Activated T-cell treated with anti-CD3 and anti-CD28 coated beads, Interleukin-2, amount 50 U/mL, for 48 hours (primary cell): ENCODE results near the gene TMEM272.

Experiments used
- DNase-seq, 2 experiments: peaks; one replicate each; pipeline ENCODE4 v3.0.0-alpha.2; 2020

TMEM272 gene

GRCh38 chr13:51804295-51805172 is 40.4 kb downstream of the TMEM272 start:
- peak; percentile 60 to 65 for DNase-seq

GRCh38 chr13:51803422-51804294 is 41.3 kb downstream of the TMEM272 start, which contains the start of gene DHRS12:
Gene DHRS12 (minus strand): TSS chr13:51804163. CDS start chr13:51799659, 4,504 bp downstream.
- DNase-seq = peak; percentile 87 to 88

GRCh38 chr13:51802631-51803418 is 42.2 kb downstream of the TMEM272 start:
- no peak for DNase-seq

GRCh38 chr13:51801631-51802099 is 43.3 kb downstream of the TMEM272 start:
- DNase-seq = no peak

- no peak for DNase-seq
These were observed 44.5 kb downstream of the TMEM272 start for GRCh38 chr13:51800486-51800885.

- DNase-seq = no peak
These were observed 45.7 kb downstream of the TMEM272 start for GRCh38 chr13:51799261-51799660.

GRCh38 chr13:51797664-51798488 is 47.1 kb downstream of the TMEM272 start:
- peak; percentile 62 to 68 for DNase-seq

GRCh38 chr13:51796546-51796945 is 48.4 kb downstream of the TMEM272 start:
- DNase-seq = no peak

GRCh38 chr13:51795419-51795818 is 49.6 kb downstream of the TMEM272 start:
- DNase-seq = no peak

GRCh38 chr13:51794964-51795363 is 50.0 kb downstream of the TMEM272 start:
- DNase-seq = peak in 1 of 2 experiments; percentile 16

GRCh38 chr13:51793570-51794271 is 51.3 kb downstream of the TMEM272 start:
- DNase-seq = peak; percentile 63 to 73

GRCh38 chr13:51786425-51787265 is 58.3 kb downstream of the TMEM272 start:
- no peak for DNase-seq

GRCh38 chr13:51785712-51786424 is 59.1 kb downstream of the TMEM272 start:
- no peak for DNase-seq

- DNase-seq = no peak
These were observed 60.9 kb downstream of the TMEM272 start for GRCh38 chr13:51784097-51784496.

- no peak for DNase-seq
These were observed 61.4 kb downstream of the TMEM272 start for GRCh38 chr13:51783428-51784094.

- DNase-seq = no peak
These were observed 62.8 kb downstream of the TMEM272 start for GRCh38 chr13:51782026-51782710.

- DNase-seq = no peak
These were observed 63.5 kb downstream of the TMEM272 start for GRCh38 chr13:51781246-51782022.
